GM19035 (cell line): ENCODE data around the gene SND1.

Source experiments
- ATAC-seq: cut with Tn5 transposase; IDR thresholded peaks from one replicate; pipeline ENCODE4 v1.9.1; 2021; ENCODE audit not compliant: unreplicated experiment

Gene SND1

DNA sequence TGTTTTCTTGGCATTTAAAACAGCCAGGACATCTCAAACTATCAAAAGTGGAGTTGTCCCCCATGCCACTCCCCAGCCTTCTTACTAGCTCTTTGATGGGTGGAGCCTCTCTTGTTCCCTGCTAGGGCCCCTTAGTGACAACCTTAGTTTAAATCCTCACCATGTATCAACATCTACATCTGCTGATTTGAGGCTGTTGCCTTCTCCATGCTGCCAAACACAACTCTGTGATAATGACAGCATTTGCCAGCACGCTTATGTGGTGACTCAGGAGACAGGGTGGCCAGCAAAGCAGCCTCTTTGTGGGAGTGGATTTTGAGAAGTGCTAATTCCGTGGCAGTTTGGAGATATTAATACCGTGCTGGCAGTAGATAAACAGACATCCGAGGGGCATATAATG, 233.8 kb downstream of the SND1 start:
- ATAC-seq, result no peak

DNA sequence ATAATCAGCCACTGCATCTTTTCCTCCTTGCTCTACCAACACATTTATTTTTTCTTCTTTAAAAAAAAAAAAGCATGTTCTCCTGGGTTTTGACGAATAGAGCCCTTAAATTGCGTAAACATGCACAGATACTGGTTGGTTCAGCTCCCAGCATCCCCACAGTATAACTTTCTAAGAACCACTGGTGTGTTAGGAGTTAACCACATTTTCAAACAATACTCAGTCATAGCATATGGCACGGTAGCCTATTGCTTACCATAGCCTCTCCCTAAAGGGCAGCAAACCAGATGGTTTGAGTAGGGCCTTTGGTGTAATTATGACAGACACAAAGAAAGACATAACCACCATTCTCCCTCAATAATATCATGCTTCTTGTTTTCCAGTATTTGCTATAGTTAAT, 234.3 kb downstream of the SND1 start:
- ATAC-seq, result no peak

DNA sequence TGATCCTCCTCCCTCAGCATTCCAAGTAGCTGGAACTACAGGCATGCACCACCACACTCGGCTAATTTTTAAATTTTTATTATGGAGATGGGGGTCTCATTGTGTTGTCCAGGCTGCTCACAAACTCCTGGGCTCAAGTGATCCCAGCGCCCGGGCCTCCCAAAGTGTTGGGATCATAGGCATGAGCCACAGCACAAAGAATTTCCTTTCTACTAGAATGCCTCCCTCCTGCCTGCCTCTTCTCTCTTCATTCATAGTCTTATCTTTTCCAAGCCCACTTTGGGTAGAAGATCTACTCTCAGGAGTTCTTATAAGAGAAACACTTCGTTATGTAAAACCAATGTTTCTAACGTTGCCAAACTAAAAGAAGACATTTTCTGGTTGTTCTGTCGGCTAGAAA, 235.1 kb downstream of the SND1 start:
- ATAC-seq, result no peak

DNA sequence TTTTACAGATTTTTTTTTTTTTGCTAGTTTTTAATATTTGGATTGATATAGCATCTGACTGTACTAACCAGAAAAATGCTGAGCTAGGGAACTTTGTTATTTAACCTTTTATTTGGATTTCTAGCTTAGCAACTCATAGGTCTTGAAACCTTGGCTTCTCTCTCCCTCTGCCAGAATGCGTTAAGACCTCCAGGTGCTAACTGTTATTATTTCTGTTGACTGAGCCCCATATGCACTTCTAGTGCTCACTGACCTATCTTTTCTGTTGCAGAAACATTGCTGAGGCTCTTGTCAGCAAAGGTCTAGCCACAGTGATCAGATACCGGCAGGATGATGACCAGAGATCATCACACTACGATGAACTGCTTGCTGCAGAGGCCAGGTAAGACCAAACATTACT, 235.6 kb downstream of the SND1 start:
- ATAC-seq, result no peak

DNA sequence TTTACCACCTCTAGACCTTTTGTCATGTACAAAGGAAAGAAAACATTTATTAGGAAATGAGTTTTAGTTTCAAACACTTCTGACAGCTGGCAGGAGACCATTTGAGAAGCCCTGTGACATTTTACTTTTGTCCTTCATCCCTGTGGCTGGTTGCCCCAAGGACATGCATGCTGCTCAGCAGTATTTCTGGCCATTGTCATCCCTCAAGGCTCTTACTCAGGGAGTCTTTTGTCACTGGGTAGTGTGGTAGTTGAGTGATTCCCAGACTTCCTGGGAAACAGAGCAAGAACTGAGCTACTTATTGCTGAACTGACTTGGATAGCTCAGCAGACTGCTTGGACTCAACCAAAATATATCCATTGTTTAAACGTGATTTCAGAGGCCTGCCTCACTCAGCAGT, 236.4 kb downstream of the SND1 start:
- ATAC-seq, result no peak

DNA sequence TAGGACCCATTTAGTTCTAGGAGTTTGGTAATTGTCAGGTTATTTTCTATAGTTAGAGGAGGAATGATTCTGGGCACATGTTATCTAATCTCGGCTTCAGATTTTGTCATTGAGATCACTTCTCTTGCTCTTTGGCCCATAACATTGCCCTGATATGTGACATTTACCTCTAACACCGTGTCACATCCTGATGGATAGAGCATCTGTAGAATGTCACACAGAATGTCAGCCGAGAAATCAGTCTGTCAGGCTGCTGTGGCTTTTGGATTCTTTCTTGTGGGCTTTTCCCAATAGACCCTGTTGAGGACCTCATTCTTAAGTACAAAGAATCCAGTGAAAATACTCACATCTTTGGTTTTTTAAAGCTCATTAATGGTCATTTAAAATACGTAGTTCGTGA, 236.8 kb downstream of the SND1 start:
- no peak for ATAC-seq

DNA sequence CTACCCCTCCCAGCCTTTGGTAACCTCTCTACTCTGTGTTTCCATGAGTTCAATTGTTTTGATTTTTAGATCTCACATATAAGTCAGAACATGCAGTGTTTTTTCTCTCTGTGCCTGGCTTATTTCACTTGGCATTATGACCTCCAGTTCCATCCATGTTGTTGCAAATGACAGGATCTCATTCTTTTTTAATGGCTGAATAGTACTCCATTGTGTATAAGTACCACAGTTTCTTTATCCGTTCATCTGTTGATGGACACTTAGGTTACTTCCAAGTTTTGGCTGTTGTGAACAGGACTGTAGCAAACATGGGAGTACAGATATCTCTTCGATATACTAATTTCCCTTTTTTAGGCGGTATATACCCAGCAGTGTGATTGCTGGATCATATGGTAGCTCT, 237.7 kb downstream of the SND1 start:
- ATAC-seq, result no peak

DNA sequence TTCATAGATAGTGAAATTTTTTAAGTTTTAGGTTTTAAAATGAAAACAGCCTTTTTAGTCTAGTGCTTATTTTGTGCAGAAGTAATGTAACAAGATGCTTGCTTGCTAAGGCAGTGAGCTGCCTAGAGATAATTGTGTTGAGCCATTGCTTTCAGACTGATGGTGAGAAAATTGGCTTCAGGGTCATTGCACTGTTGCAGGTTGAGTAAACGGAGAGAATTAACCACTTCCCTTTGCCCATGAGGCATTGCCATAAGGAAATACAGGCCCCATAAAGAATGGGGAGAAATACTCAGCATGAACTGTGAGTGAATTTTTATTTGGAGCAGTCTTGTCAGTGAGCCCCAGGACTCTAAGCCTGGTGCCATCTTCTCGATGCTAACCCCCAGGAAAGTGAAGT, 238.7 kb downstream of the SND1 start:
- no peak for ATAC-seq

DNA sequence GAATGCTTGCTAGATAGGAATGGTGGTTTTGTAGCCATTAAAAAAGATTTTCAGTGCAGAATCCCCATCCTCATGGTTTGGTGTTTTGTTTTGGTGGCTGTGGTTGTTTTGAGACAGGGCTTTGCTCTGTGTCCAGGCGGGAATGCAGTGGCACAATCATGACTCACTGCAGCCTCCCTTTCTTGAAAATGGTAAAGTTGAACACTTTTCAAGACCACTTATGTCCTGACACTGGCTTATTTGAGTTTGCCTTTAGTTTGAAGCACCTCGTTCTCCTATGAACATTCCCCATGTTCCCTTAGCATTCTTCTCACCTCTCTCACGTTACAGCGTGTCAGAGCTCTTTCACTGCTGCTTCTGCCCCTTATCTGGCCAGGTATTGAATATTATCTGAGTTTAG, 239.2 kb downstream of the SND1 start:
- no peak for ATAC-seq

DNA sequence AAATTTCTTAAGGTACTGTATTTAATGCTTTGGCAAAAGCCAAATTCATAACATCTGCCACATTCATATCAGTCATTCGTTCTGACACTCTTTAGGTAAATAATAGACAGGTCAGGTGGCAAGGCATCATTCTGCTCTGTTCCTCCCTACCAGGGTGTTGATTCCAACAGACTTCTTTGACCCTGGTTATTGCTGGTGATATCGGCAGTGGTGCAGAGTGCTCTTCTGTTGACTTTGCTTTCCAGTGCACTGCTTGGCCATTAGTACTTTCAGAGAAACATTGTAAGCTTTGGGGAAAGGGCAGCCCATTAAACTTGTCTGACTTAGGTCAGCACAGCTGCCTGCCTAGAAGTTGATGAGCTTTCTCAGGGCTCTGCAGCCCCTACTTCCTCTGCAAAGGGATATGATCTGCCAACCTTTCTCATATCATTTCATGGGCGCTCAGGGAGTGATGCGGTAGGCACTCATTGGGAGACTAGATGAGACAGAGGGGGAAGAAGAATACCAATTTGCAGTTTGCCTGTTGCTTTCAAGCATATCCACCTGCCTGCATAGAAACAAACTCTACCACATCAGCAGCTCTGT, 240.0 kb downstream of the SND1 start:
- ATAC-seq, result no peak

DNA sequence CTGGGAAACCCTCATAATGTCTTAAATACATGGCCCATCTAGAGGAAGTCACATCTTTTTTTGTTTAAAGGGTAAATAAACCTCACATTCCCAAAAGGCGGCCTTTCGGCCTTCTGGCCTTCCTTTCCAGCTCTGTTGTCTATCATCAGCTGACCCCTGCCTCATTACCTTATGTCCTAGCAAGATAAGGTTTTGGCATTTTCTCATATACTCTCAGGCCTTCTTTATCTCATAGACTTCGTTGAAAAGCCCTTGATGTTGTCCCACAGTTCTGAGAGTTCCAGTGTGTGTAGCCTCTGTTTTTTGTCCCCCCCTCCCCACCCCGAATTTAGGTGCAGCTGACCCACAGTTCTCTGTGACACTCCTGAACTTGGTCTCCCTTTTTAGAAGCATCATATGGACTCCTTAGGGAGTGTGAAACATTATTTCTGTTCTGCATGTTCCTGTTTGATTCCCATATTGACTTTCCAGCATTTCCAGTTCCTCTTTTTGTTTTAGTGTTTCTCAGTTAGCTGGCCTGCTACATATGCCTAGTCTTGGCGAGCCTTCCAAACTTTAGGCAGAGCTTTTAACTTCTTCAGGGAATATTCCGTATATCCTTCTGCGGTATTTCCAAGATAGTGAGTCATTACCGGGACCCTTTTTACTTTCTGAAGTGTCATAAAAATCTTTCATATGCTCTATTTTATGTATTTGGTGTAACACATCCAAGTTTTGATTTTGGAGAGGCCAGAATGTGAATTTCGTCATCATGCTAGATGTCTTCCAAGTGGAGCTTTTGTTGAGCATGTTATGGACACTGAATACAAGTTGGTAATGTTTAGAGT, 240.7 kb downstream of the SND1 start:
- no peak for ATAC-seq

DNA sequence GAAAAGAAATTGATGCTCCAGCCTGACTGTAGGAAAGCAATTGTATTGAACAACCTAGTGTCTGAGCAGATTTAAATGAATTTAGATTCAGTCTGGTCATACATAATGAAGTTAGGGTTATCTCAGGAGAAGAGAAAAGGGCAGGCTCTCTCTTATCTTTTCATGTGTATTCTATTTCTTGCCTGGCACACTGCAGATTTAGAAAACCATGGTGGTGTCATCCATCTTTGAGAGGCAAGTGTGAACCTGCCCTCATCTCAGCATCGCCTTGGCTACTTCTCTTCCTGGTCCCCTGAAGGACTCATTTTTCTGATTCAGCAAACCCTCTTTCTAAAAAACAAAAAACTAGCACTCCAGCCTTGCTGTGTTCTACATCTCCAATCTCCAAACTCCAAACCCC, 241.6 kb downstream of the SND1 start:
- ATAC-seq, result no peak

DNA sequence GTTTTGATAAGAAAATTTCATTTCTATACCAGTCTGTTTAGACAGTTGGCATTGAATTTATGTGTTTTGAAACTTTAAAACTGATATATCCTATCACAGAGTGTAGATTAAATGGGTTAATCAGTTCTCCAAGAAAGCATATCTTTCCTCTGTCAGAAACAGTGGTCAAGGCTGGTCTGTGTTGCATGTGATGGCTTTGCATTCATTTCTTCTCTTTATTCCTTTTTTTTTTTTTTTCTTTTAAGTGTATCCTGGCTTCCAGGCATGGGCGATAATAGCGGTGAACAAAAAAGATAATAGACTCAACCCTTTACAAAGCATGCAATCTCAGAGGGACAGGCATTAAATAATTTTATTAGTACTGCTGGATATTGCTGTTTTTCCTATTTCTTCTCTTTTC, 242.6 kb downstream of the SND1 start:
- ATAC-seq, result no peak

DNA sequence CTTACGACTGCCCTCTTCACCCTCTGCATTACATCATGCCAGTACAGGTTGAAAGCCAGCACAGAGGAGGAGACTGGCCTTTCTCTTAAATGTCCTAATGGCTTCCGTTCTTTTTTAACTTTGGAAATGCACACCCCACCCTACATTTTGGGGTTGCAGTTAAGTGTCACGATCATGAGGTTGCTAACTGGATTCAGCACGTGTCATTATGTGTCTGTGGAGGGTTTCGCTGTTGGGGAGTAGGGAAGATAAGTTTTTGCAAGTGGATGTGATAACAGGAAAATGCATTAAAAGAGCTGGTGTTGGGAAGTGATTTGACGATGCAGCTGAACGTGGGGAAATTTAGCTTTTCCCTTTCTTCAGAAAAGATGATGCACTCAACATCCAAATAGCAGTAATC, 243.4 kb downstream of the SND1 start:
- no peak for ATAC-seq

DNA sequence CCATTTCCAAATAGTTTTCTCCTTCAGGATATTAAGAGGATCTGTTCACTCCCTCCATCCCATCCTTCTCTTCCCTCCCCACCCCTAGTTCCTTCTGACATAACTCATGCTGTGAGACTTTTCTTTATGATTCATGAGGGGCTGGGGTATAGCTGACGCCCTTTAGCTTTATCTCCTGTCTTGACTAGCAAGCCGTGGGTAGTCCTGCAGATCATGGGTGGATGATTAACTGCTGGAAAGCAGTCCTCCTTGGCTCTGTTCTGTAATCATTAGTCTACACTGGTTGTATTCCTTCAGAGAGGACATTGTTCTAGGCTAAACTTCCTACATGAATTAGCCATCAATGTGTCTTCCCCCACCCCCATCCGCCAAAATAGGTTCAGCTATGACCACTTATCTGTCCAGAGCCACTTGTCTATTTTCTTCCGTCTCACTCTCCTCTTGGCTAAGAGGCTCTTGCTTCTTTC, 243.9 kb downstream of the SND1 start:
- no peak for ATAC-seq

DNA sequence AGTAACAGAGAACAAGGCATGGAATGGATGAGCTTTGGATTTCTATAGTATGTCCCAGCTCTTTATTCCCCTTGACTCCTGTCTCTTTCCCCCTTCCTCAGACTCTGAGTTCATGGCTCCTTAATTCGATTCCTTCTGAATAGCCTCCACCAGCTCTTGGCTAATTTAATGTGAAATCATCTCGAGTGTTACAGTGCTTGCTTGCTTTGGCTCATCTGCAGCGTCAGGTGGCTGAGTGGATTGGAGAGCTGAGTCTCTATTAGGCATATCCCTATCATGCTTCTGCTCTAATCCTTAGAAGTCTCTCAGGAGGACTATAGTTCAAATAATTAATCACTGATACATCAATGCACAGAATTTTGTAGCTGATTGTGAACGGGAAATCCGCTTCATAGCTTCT, 244.7 kb downstream of the SND1 start:
- no peak for ATAC-seq

DNA sequence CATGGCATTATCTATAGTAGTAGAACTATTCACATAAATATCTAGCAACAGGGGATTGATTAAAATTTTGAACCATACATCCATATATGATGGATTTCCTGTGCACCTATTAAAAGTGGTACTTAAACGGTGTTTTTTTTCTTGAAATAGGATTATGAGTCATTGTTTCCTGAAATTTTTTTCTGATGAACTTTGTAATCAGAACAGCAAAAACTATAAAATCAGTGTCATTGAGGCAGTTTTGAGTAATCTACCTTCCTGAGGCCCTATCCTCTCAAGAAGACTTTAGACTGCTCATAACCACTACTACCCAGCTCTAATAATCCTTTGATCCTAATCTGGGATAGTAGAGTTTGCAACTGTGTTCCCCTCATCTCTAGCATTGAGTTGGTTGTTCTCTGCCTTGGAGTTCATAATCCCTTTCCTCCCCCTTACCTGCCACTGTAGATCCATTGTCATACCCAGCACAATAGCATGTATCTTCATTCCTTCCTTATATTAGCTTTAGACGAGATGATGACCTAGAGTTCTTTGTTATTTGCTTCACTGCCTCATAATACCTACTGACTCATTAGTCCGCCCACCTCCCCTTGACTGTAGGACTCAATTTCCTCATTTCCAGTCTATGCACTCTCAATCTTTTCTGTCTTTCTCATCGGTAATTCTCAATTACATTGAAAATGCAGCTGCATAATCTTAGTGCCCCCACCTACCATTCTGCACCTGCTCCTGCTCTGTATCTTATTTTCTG, 245.9 kb downstream of the SND1 start:
- no peak for ATAC-seq

DNA sequence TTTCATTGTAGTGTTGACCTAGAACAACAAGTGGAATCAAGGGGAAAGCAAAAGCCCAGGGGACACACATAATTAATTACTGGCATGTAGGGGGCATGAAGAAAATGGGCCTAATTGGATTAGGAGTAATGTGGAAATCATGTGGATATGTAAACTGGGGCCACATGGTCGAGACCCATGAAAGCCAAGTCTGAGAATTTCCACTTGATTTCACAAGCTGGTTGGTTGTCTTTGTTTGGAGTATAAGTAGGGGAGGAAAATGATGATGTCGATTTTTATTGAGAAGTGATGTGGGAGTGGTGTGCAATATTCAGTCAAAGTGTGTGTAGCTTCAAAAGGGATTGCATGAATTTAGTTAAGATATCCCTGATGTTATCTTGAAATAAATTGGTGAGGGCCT, 247.4 kb downstream of the SND1 start:
- no peak for ATAC-seq

DNA sequence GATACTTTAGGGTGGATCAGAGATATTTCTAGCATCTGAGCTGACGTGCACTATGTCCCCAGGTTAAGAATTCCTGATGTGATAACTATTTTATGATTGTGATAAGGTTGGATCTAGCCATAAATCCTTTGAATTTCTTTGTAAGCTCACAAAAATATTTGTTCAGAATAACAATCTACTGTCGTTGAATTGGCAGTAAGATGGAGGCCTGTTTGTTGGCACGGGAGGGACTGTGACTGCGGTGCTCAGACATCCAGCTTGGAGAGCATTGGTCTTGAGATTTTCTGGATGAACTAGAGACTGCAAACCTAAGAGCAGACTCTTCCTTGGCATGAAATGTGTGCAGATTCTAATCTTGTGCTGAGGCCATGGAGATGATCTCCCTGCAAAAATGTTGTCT, 248.1 kb downstream of the SND1 start:
- no peak for ATAC-seq

DNA sequence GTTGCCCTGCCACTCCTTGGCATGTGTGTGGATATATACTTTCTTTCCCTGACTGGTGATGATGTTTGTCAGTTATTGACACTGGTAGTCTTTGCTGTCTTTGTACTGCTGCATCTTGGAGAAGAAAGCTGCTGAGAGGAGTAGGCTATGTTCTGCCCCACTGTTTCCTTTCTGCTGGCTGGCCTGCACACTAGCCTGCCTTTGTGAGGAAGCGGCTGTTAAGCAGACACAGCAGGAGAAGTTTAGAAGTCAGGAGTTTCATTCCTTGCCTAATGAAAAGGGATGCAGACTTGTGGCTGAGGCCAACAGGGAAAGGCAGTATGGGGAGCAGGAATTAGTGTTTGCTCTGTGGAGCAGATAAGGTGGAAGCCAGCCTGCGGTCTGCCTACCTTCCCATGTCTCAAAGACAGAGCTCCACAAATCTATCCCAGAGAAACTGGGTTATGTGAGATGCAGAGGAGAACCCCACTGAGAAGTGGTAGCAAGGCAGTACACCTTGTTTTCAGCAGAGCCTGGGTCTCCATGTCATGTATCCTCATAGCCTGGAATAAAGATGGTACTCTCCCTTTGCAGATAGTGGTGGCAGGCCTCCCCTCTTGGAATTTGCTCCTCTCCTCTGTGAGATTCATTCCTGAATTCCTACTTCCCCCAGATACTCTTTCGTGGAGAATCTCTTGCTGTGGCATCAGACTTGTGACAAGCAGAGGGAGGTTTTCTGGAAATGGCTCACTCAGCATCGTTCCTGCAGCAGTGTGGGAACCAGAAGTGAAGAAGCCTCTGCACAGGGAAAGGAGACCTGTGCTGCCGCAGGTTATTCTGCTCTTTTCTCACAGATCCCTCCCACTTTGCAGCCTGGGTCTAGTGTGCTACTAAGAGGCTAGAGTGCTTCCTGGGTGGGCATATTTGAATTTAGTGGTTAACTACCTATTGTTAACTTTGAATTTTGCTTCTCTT, 249.0 kb downstream of the SND1 start:
- no peak for ATAC-seq
